Epithelial cell of proximal tubule (primary cell): ENCODE results near the gene FBXL19. TPM values are rescaled to one million over a fixed set of nuclear protein-coding genes. Genes with fewer than 3 reads are reported as not detected.

Experiments used
- DNase-seq: peaks from one replicate; pipeline ENCODE4 v3.0.0-alpha.2; 2011; ENCODE audit warnings: low read depth
- H3K4me3 ChIP-seq: 2 replicates; pipeline ENCODE4 v1.5.1; 2011; ENCODE audit warnings: low read depth, mild to moderate bottlenecking, low read length
- total RNA-seq: library from RNA; depleted of rRNA; stranded (reverse); fragments of >200 nt; gene quantifications from 2 replicates; pipeline ENCODE4 v1.2.3, GENCODE V29; 2015
- TF ChIP-seq, protein P1 (sequence below): conservative IDR thresholded peaks from 2 replicates; pipeline ENCODE4 v1.5.1; 2012; ENCODE audit warnings: low read depth, mild to moderate bottlenecking, low read length

Gene FBXL19
- total RNA-seq, 1 donor from 2014 or later: 65.3 TPM

DNA sequence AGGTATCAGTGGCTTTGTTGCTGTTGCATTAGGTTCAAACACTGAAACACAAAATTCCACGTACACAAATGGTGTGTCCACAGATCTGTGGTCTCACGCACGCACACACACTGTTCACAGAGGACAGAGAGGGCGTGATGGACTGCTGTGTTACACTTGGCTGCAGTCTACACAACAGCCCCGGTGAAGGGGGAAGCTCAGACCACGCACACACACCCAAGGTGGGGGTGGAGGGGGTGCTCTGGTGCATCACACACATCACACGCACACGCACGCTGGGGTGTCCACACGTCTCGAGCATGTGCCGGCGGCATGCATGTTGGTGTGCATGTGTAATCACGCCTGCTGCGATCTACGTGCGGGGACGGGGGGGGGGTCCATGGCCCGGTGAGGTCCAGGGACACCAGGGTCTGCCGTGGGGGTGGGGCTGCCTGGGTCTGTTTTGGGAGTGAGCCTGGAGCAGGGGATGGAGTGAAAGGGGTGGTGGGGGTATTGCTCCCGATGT is 69.0 kb downstream of the FBXL19 start:
- no peak overlapping the region for H3K4me3 ChIP-seq
- DNase-seq: no peak
- TF ChIP-seq, protein P1, sequence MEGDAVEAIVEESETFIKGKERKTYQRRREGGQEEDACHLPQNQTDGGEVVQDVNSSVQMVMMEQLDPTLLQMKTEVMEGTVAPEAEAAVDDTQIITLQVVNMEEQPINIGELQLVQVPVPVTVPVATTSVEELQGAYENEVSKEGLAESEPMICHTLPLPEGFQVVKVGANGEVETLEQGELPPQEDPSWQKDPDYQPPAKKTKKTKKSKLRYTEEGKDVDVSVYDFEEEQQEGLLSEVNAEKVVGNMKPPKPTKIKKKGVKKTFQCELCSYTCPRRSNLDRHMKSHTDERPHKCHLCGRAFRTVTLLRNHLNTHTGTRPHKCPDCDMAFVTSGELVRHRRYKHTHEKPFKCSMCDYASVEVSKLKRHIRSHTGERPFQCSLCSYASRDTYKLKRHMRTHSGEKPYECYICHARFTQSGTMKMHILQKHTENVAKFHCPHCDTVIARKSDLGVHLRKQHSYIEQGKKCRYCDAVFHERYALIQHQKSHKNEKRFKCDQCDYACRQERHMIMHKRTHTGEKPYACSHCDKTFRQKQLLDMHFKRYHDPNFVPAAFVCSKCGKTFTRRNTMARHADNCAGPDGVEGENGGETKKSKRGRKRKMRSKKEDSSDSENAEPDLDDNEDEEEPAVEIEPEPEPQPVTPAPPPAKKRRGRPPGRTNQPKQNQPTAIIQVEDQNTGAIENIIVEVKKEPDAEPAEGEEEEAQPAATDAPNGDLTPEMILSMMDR: no peak

- H3K4me3 ChIP-seq: no peak overlapping the region
These were observed 69.8 kb downstream of the FBXL19 start for GRCh38 chr16:30992931-30993816.

DNA sequence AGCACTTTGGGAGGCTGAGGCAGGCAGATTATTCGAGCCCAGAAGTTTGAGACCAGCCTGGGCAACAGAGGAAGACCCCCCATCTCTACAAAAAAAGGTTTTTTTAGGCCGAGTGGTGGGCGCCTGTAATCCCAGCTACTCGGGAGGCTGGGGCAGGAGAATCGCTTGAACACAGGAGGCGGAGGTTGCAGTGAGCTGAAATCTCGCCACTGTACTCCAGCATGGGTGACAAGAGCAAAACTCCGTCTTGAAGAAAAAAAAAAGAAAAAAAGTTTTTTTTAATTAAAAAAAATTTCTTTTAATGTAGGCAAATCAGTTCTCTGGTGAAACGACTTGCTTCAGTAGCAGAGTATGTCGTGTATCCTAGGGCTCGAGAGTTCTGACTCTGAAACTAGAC is 72.6 kb downstream of the FBXL19 start:
- TF ChIP-seq, protein P1: no peak
- no peak for DNase-seq
- peak overlapping the region; percentile 72 for H3K4me3 ChIP-seq

More at GRCh38 chr16:30992931-30993816, 69.8 kb downstream of the FBXL19 start:
- DNase-seq: no peak
- TF ChIP-seq, protein P1: no peak

DNA sequence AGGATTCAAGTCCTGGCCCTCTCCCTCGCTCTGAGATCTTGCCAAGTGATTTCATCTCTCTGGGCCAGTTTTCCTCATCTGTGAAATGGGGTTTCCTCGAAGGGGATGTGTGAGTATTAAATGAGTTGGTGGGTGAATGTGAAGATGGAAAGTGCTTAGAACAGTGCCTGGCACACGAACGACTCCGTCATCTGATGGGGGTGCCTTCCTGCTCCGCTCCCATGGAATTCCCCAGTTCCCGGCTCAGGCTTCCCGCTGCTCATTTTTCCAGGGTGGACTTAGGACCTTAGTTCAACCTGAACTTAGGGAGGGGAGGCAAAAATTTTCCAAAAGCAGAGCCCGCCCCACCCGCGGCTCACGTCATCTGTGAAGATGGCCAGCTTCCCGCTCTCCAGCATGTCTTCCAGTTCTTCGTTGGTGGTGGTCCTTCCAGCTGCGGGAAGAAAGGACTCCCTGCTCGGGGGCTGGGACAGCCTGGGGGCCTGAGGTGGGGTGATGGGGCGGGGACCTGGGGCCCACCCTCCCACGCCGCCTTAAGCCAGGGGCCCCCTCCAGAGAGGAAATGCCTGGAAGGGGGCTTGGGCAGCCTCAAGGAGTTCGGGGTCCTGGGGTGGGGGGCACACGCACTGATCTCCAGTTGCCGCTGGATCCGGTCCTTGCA is 73.1 kb downstream of the FBXL19 start:
- TF ChIP-seq, protein P1: no peak
- no peak for DNase-seq
- H3K4me3 ChIP-seq: peak overlapping the region; percentile 72

- DNase-seq: no peak
- peak overlapping the region; percentile 72 for H3K4me3 ChIP-seq
- TF ChIP-seq, protein P1: no peak
These were observed 73.8 kb downstream of the FBXL19 start for GRCh38 chr16:30996985-30997724.

DNA sequence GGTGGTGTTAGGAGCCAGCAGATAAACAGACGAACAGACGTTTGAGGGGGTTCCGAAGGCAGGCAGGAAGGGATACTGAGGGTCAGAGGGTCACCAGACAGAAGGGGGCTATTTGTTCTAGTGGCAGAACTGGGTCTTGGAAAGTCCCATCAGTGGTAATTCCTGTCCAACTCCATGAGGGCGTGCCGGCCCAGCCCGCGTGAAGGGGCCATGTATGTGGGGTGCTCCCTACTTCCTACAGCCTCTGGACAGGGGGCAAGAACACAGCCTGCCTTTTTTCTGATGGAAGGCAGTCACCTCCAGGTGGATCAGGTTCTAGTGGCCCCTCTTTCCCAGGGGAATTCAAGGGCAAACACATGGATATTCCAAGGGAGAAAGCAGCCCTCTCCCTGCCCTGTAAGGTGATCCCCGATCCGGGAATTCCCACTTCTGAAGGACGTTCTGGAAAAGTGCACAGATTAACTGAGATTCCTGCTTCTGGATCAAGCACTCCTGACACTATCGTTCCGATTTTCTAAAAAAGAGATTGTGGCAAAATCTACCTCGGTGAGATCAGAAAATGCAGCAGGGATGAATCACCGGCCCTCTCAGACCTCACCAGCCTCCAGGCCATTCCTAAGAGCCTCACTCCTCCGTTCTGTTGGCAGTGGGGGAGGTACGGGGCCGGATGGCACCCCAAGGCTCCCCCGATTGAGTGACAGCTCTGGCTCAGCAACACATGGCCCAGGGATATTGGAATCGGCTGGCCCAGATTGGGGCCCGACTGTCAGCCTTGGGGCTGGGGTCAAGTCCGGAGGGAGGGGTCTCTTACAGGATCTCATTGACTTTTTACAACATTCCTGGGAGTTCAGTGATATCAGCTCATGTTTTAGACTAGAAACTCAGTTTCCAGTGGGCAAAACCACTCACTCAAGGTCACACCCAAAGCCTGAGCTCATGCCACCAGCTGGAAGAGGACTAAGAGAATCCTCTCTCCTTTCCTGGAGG is 74.6 kb downstream of the FBXL19 start:
- DNase-seq: peak; percentile 69
- TF ChIP-seq, protein P1: no peak
- peak overlapping the region; percentile 72 for H3K4me3 ChIP-seq
